ENCODE results near the gene PBX4.
"Not testable (repeated sequence)": the region's sequence is repeated elsewhere in the genome, so short reads cannot be mapped to it uniquely, and the experiment has no call there.

Gene PBX4

DNA sequence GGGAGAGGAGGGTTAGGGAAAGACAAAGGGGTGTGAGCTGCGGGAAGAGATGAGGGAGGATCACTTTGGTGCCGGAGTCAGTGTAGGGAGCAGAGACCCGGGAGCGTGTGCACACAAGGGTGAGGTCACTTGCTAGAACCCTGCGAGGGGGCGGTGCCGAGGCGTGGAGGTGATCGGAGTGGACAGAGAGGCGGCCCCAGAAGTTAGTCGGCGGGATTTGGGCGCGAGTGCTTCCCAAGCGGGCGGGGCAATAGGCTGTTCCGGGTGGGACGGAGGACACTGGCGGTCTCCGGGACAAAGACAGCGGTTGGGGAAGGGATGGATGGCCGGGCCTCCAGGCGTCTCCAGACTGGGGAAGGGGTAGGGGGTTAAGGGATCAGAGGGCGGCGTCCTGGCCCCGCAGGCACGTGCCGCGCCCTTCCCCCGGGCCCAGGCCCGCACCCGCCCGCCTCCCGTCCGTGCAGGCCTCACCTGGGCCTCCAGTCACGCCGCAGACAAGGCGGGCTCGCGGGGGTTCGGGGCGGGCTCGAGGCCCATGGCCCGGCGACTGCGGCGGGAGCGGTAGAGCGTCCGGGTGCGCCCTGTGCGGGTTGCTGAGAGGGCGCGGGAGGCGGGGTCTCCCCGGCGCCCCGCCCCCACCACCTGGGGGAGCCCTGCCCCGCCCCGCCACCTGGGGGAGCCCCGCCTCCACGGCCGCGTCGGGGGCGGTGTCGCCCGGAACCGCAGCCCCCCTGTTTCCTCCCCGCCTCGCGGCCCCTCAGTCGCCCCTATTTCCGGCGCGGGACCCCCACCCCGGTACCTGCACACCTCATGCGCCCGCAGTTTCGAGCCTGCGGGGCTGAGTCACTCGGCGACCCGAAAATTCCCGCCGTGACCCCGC is 9.4 kb upstream of the PBX4 start, which contains the start of gene LPAR2:
Gene LPAR2 (minus strand): TSS at position 600 of the 880 bp plus-strand sequence. CDS start 945 bp downstream, outside the sequence.
- peak within 1 kb of the TSS; percentile 97 for H3K4me3 Mint-ChIP-seq
- H3K36me3 Mint-ChIP-seq (ENCODE audit: low read depth), result peaks cover 42% of the 10 kb centered on the region
- DNase-seq (ENCODE audit: low spot score), result peak; percentile 47
- H3K27me3 Mint-ChIP-seq (ENCODE audit: low read depth), result no peaks in the 10 kb centered on the region
- H3K9me3 Mint-ChIP-seq, result no peaks in the 10 kb centered on the region
- H3K4me1 Mint-ChIP-seq (ENCODE audit: low read depth), result peaks cover 17% of the 10 kb centered on the region
- H3K27ac Mint-ChIP-seq, result peak within 1 kb of the TSS; percentile 95

DNA sequence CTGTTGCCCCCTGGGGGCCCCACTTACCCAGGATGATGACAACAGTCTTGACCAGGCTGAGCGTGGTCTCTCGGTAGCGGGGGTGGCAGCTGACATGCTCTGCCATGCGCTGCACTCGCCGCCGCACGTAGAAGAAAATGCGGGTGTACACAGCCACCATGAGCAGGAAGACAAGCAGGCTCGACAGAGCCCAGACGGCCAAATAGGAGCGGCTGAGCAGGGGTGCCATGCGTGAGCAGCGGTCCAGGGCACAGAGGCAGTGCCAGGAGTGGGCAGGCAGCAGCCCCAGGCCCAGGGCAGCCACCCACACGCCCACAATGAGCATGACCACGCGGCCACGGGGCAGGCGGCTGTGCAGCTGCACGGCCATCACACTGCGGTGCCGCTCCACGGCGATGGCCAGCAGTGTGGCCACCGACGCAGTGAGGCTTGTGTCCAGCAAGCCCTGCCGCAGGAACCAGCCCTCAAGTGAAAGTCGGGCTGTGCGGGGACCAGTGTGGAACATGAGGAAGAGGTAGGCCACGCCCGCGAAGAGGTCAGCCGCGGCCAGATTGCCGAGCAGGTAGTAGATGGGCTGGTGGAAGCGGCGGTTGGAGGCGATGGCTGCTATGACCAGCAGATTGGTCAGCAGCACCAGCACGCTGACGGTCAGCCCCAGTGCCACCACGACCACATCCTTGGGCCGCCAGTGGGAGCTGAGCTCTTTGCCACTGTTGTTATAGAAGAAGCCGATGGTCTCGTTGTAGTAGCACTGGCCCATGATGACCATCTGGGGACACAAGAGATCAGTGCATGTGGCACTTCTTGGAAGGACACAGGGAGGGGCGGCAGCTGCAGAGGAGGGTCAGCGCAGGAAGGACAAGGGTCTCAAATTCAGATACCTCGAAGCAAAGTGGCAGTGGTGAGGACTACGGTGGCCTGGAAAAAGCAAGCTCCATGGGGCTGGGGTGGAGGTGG is 8.3 kb upstream of the PBX4 start:
- H3K27me3 Mint-ChIP-seq (ENCODE audit: low read depth), result no peaks in the 10 kb centered on the region
- H3K9me3 Mint-ChIP-seq, result no peaks in the 10 kb centered on the region
- peaks cover 37% of the 10 kb centered on the region for H3K36me3 Mint-ChIP-seq (ENCODE audit: low read depth)
- peak overlapping the region; percentile 97 for H3K4me3 Mint-ChIP-seq
- H3K4me1 Mint-ChIP-seq (ENCODE audit: low read depth), result peaks cover 17% of the 10 kb centered on the region
- DNase-seq (ENCODE audit: low spot score), result no peak
- H3K27ac Mint-ChIP-seq, result peak overlapping the region; percentile 95

DNA sequence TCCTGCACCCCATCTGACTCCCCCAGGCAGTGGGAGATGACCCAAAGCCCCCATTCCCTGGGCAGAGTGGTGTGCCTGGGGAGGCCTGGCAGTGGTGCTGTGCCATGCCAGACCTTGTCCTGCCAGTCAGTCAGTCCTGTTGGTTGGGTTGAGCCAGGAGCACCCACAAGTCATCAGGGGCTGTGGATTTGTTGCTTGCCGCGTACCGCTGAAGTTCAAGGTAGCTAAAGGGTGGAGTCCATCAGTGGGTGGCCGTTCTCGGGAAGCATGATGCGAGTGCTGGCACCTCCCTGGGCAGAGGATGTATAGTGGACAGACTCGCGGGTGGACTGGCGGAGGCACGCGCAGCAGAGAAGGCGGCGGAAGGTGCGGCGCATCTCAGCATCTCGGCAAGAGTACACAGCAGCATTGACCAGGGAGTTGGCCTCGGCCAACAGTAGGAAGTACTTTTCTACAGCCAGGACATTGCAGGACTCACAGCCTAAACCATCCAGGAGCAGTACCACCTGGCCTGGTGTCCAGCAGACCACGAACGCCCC is 5.6 kb upstream of the PBX4 start:
- Mint-ChIP-seq H3K4me3 (no peak overlapping the region), H3K27ac (no peak overlapping the region), H3K27me3 (ENCODE audit: low read depth) (no peaks in the 10 kb centered on the region), H3K9me3 (no peaks in the 10 kb centered on the region), H3K4me1 (ENCODE audit: low read depth) (peaks cover 20% of the 10 kb centered on the region), H3K36me3 (ENCODE audit: low read depth) (peaks cover 23% of the 10 kb centered on the region)
- DNase-seq (ENCODE audit: low spot score), result no peak

DNA sequence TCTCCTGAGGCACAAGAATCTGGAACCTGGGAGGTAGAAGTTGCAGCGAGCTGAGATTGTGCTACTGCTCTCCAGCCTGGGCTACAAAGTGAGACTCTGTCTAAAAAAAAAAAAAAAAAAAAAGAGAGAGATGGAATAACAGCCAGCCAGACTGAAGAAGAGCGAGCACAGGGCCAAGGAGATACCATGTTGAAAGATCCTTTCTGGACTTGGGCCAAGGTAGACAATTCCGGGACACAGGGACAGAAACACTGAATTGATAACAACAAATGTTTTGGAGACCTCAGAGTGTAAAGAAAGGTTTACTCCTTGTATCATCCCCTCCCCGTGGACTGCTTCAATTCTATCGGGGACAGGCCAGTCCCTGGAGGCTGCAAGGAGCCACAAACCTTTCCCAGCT is 4.9 kb upstream of the PBX4 start:
- Mint-ChIP-seq H3K27me3 (ENCODE audit: low read depth) (no peaks in the 10 kb centered on the region), H3K4me1 (ENCODE audit: low read depth) (peaks cover 25% of the 10 kb centered on the region), H3K9me3 (no peaks in the 10 kb centered on the region), H3K36me3 (ENCODE audit: low read depth) (peaks cover 27% of the 10 kb centered on the region), H3K4me3 (no peak overlapping the region), H3K27ac (no peak overlapping the region)
- DNase-seq (ENCODE audit: low spot score), result no peak

DNA sequence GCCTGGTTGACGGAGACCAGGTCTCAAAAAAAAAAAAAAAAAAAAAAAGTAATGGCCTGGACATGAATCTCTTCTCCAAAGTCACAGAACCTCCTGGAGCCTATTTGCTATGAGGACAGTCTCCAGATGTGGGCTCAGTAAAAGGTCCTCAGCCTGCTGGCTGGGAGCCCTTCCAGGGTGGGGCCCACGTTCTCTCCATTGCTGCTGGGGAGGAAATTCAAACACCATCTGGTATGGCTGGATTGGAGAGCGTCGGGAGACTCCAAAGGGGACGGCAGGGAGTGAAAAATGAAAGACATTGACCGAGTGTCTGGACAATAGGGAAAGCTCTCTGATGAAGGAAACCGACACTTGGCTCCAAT is 1.3 kb upstream of the PBX4 start:
- Mint-ChIP-seq H3K4me1 (ENCODE audit: low read depth) (peaks cover 33% of the 10 kb centered on the region), H3K36me3 (ENCODE audit: low read depth) (peaks cover 23% of the 10 kb centered on the region), H3K9me3 (no peaks in the 10 kb centered on the region), H3K4me3 (no peak overlapping the region), H3K27ac (no peak overlapping the region), H3K27me3 (ENCODE audit: low read depth) (no peaks in the 10 kb centered on the region)
- no peak for DNase-seq (ENCODE audit: low spot score)

DNA sequence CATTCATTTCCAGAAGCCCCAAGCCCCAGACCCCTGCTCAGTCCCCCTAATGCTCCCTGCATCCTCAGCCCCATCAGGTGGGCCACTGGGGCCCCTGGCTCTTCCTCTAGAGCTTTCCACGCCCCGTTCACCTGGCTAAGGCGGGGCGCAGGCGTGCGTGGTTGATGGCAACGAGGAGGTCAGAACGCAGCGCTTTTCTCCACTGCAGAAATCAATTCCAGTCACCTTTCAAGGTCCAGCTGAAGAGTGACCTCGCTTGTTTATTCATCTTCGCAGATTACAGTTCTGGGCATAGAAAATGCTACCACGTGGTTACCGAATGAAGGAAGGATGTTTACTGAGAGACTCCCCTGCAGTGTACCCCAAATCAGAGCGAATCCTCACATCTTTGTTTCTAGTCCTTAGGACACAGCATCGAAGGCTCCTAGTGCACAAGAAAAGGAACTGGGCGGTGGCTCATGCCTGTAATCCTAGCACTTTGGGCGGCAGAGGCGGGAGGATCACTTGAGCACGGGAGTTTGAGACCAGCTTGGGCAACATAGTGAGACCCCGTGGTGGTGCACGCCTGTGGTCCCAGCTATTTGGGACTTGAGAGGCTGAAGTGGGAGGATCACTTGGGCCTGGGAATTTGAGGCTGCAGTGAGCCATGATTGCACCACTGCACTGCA is 828 bp upstream of the PBX4 start:
- Mint-ChIP-seq H3K9me3 (no peaks in the 10 kb centered on the region), H3K4me1 (ENCODE audit: low read depth) (peaks cover 33% of the 10 kb centered on the region), H3K4me3 (peak overlapping the region; percentile 88), H3K27ac (peak overlapping the region; percentile 88), H3K27me3 (ENCODE audit: low read depth) (no peaks in the 10 kb centered on the region), H3K36me3 (ENCODE audit: low read depth) (peaks cover 23% of the 10 kb centered on the region)
- no peak for DNase-seq (ENCODE audit: low spot score)

DNA sequence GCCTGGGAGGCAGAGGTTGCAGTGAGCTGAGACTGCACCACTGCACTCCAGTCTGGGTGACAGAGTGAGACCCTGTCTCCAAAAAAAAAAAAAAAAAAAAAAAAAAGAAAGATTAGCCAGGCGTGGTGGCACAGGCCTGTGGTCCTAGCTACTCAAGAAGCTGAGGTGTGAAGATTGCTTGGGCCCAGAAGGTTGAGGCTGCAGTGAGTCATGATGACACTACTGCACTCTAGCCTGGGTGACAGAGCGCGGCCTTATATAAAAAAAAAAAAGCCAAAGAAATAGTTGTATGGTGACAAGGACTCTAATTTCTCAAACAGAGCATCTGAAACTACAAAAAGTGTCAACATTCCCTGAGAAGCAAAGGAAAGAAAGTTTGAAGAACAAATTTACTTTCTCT is 3.4 kb downstream of the PBX4 start:
- Mint-ChIP-seq H3K4me3 (peak overlapping the region; percentile 53), H3K4me1 (ENCODE audit: low read depth) (peaks cover 47% of the 10 kb centered on the region), H3K36me3 (ENCODE audit: low read depth) (peaks cover 31% of the 10 kb centered on the region), H3K27me3 (ENCODE audit: low read depth) (no peaks in the 10 kb centered on the region), H3K9me3 (no peaks in the 10 kb centered on the region), H3K27ac (peak overlapping the region; percentile 76)
- DNase-seq (ENCODE audit: low spot score), result peak; percentile 35

DNA sequence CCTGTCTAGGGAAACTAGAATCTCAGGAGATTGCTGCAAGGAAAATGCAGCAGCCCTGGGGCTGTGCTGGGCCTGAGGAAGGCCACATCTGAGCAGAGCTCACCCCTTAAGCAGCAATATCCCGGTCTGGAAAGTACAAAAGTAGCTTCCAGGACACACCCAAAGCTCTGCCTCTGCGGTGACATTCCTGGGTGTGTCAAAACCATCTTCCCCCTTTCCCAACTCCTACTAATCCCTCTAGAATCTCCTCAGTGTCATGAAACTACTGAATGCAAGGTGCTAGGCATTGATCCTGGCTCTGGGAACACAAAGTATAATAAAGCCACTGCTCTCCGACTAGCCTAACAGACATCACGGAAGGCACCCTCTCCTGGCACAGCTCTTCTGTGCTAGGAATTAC is 5.0 kb downstream of the PBX4 start:
- no peaks in the 10 kb centered on the region for H3K9me3 Mint-ChIP-seq
- no peak overlapping the region for H3K27ac Mint-ChIP-seq
- H3K4me1 Mint-ChIP-seq (ENCODE audit: low read depth), result peaks cover 42% of the 10 kb centered on the region
- peaks cover 34% of the 10 kb centered on the region for H3K36me3 Mint-ChIP-seq (ENCODE audit: low read depth)
- no peaks in the 10 kb centered on the region for H3K27me3 Mint-ChIP-seq (ENCODE audit: low read depth)
- H3K4me3 Mint-ChIP-seq, result no peak overlapping the region
- no peak for DNase-seq (ENCODE audit: low spot score)

DNA sequence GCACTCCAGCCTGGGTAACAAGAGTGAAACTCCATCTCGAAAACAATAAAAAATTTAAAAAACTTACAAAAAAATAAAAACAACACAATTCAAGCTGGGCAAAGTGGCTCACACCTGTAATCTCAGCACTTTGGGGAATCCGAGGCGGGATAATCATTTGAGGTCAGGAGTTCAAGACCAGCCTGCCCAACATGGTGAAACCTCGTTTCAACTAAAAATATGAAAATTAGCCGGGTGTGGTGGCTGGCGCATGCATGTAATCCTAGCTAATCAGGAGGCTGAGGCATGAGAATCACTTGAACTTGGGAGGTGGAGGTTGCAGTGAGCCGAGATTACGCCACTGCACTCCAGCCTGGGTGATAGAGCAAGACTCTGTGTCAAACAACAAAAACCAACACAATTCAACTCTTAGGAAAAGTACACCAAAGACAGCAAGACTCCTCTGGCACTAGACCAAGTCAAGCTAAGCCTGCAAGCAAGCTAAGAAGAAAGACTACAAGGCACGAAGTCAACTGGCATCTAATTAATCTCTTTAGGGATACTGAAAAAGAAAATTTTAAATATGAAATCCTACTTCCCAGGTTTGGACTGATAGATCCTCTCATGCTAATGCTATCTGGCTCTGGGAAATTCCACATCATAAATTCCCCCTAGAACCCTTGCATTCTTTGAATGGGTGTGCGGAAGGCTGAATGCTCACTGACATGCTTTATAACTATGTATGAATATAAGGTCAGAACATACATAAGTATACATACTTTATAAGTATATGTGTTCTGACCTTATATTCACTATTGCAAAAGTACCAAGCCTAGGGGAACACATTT is 7.9 kb downstream of the PBX4 start:
- Mint-ChIP-seq H3K4me3 (no peak overlapping the region), H3K27me3 (ENCODE audit: low read depth) (no peaks in the 10 kb centered on the region), H3K4me1 (ENCODE audit: low read depth) (peaks cover 32% of the 10 kb centered on the region), H3K36me3 (ENCODE audit: low read depth) (peaks cover 43% of the 10 kb centered on the region), H3K9me3 (no peaks in the 10 kb centered on the region), H3K27ac (no peak overlapping the region)
- DNase-seq (ENCODE audit: low spot score), result no peak

DNA sequence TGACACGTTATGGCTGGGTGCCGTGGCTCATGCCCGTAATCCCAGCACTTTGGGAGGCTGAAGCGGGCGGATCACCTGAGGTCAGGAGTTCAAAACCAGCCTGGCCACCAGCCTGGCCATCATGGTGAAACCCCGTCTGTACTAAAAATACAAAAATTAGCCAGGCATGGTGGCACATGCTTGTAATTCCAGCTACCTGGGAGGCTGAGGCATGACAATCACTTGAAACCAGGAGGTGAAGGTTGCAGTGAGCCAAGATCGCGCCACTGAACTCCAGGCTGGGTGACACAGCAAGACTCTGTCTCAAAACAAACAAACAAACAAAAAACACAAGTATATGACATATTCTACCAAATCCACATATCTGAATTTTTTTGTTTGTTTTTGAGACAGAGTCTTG is 11.8 kb downstream of the PBX4 start:
- Mint-ChIP-seq H3K36me3 (ENCODE audit: low read depth) (peaks cover 29% of the 10 kb centered on the region), H3K27ac (peak overlapping the region; percentile 87), H3K4me1 (ENCODE audit: low read depth) (peaks cover 36% of the 10 kb centered on the region)
- not testable (repeated sequence) for H3K9me3 Mint-ChIP-seq; H3K27me3 Mint-ChIP-seq (ENCODE audit: low read depth); DNase-seq (ENCODE audit: low spot score); H3K4me3 Mint-ChIP-seq

DNA sequence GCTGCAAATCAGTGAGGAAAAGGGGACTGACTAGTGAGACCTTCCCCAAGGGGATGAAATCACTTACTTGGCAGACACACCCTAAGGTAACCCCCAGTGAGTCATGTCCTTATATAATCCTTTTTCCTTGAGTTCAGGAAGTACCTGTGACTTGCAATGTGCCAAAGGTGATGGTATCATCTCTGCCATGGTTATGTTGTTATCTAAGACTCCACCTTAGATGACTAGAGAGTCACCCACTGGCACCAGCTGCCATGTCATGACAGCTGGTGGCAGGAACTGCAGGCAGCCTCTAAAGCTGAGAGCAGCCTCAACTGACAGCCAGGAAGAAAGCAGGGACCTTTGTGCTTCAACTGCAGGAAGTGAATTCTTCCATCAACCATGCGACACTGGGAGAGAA is 12.5 kb downstream of the PBX4 start:
- Mint-ChIP-seq H3K27me3 (ENCODE audit: low read depth) (no peaks in the 10 kb centered on the region), H3K4me3 (peak overlapping the region; percentile 49), H3K4me1 (ENCODE audit: low read depth) (peaks cover 43% of the 10 kb centered on the region), H3K27ac (peak overlapping the region; percentile 87), H3K36me3 (ENCODE audit: low read depth) (peaks cover 33% of the 10 kb centered on the region), H3K9me3 (no peaks in the 10 kb centered on the region)
- peak; percentile 37 for DNase-seq (ENCODE audit: low spot score)

DNA sequence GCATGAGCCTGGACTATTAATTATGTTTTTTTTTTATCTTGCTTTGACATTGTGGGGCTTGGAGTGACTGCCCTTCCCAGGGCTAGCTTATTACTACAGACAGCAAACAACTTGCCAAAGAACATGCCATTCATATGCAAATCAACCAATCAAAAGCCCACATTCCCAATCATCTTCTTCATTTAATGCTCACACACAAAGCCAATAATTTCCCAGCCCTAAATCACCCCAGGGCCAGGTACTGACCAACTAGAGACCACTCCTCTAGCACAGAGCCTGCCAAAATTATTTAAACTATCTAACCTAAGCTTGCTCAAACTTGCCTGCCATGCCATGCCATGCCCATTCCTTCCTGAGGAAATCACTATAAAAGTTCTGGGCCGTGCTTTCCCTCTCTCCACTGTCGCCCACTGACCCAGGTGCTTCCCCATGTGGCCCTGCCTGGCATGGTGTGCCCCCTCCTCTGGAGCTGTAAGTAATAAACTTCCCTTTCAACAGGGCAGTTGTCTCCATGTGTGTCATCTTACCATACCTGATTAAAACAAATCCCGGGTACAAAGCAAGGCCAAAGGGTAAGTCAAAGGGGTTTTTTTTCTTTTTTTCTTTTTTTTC is 15.7 kb downstream of the PBX4 start:
- H3K9me3 Mint-ChIP-seq, result no peaks in the 10 kb centered on the region
- no peaks in the 10 kb centered on the region for H3K27me3 Mint-ChIP-seq (ENCODE audit: low read depth)
- no peak for DNase-seq (ENCODE audit: low spot score)
- peaks cover 52% of the 10 kb centered on the region for H3K4me1 Mint-ChIP-seq (ENCODE audit: low read depth)
- peak overlapping the region; percentile 67 for H3K27ac Mint-ChIP-seq
- H3K4me3 Mint-ChIP-seq, result peak overlapping the region; percentile 18
- peaks cover 21% of the 10 kb centered on the region for H3K36me3 Mint-ChIP-seq (ENCODE audit: low read depth)

Data from T-helper 2 cell treated with Interferon-gamma antibody and Interleukin-4, amounts not matched to agents 5 μg/mL and 100 μg/mL, for 36 hours (primary cell).